HCT116 (cell line): ENCODE measurements around the gene MAGEA8. TPM values are rescaled to one million over a fixed set of nuclear protein-coding genes. Genes with fewer than 3 reads are reported as not detected.
"Not testable (repeated sequence)": the region's sequence is repeated elsewhere in the genome, so short reads cannot be mapped to it uniquely, and the experiment has no call there.

Source experiments
- ATAC-seq: fragments of 200-7000 bp; cut with Tn5 transposase; 2 replicates; pipeline ENCODE4 v1.9.1; 2020; ENCODE audit warnings: mild to moderate bottlenecking, moderate library complexity
- BruUV-seq: library from RNA; stranded (reverse); fragments of 400-500 nt; replicated peaks from 2 replicates; lab custom pipeline; 2021; lab: Mats Ljungman, UMichigan
- CTCF ChIA-PET: fragments of 300-600 bp; sonication (Branson Sonifier 250); formaldehyde crosslinking; loops from one replicate; lab custom pipeline; 2021; ENCODE audit warnings: antibody characterized with exemption; lab: Charles Lee
- POLR2A ChIA-PET: fragments of 300-600, 350-600 bp; sonication (Branson Sonifier 250); formaldehyde crosslinking; loops from one replicate; lab custom pipeline; 2021; ENCODE audit warnings: antibody characterized with exemption; lab: Charles Lee
- RAD21 ChIA-PET, 2 experiments: fragments of 300-600 bp; sonication (Branson Sonifier 250); formaldehyde crosslinking; loops; one replicate each; lab custom pipeline; 2023; ENCODE audit warnings: low total read pairs in 2 of 2; ENCODE audit not compliant: uncharacterized antibody in 2 of 2, unreplicated experiment in 2 of 2, low non-redundant PET in 1 of 2; lab: Charles Lee
- DNase-seq: peaks from one replicate; pipeline ENCODE4 v3.0.0-alpha.2; 2010; ENCODE audit warnings: low read depth, low spot score
- H2AFZ ChIP-seq: fragments of 200-600 bp; shearing (Covaris generic), sonication (generic); 2 replicates; pipeline ENCODE4 v1.6.1; 2017; ENCODE audit warnings: low read depth, mixed run types, mixed read lengths, antibody characterized with exemption, low read length; ENCODE audit not compliant: poor library complexity, severe bottlenecking
- H3K27ac ChIP-seq: 2 replicates; pipeline ENCODE4 v1.5.1; 2012; ENCODE audit warnings: low read depth, low read length
- H3K27me3 ChIP-seq: fragments of 200-600 bp; sonication (generic); 2 replicates; pipeline ENCODE4 v1.6.1; 2016; ENCODE audit warnings: mixed run types, low read length, mixed read lengths; ENCODE audit not compliant: insufficient read depth
- H3K36me3 ChIP-seq, 2 experiments: fragments of 200-500 bp in 1 of 2; fragments of 200-600 bp in 1 of 2; sonication (Bioruptor generic) in 1 of 2; sonication (generic) in 1 of 2; 2 replicates each; pipeline versions ENCODE4 v1.5.1 to v1.6.1; 2014 to 2016; ENCODE audit warnings: low read length in 2 of 2, inconsistent platforms in 1 of 2, mixed read lengths in 1 of 2, mixed run types in 1 of 2; ENCODE audit not compliant: insufficient read depth in 2 of 2, control insufficient read depth in 1 of 2
- H3K4me1 ChIP-seq, 2 experiments: fragments of 200-600 bp in 1 of 2; sonication (generic) in 1 of 2; 2 replicates each; pipeline versions ENCODE4 v1.5.1 to v1.6.1; 2012 to 2017; ENCODE audit warnings: low read length in 2 of 2, inconsistent platforms in 1 of 2, mild to moderate bottlenecking in 1 of 2, mixed read lengths in 1 of 2, mixed run types in 1 of 2, moderate library complexity in 1 of 2; ENCODE audit not compliant: insufficient read depth in 2 of 2, control insufficient read depth in 1 of 2
- H3K4me2 ChIP-seq: fragments of 200-600 bp; sonication (generic); 2 replicates; pipeline ENCODE4 v1.6.1; 2017; ENCODE audit warnings: mixed run types, low read length, mixed read lengths
- H3K4me3 ChIP-seq, 2 experiments: fragments of 200-600 bp in 1 of 2; sonication (generic) in 1 of 2; replicated peaks in 1 of 2; 2 replicates each; pipeline ENCODE4 v1.5.1; 2011 to 2016; ENCODE audit warnings: low read length in 2 of 2, control low read depth in 1 of 2, low read depth in 1 of 2, mild to moderate bottlenecking in 1 of 2, mixed read lengths in 1 of 2, mixed run types in 1 of 2
- H3K79me2 ChIP-seq: fragments of 200-600 bp; sonication (generic); 2 replicates; pipeline ENCODE4 v1.6.1; 2017; ENCODE audit warnings: mild to moderate bottlenecking, mixed run types, low read length, moderate library complexity, mixed read lengths; ENCODE audit not compliant: insufficient read depth
- H3K9ac ChIP-seq: fragments of 200-600 bp; sonication (generic); 2 replicates; pipeline ENCODE4 v1.6.1; 2016; ENCODE audit warnings: low read length, mixed read lengths
- H3K9me2 ChIP-seq: fragments of 200-600 bp; sonication (generic), shearing (Covaris generic); 2 replicates; pipeline ENCODE4 v1.6.1; 2017; ENCODE audit warnings: mixed run types, mild to moderate bottlenecking, moderate library complexity; ENCODE audit not compliant: insufficient read depth
- H3K9me3 ChIP-seq, 2 experiments: fragments of 200-500 bp in 1 of 2; fragments of 200-600 bp in 1 of 2; sonication (Bioruptor generic) in 1 of 2; sonication (generic) in 1 of 2; 2 replicates each; pipeline ENCODE4 v1.6.1; 2014 to 2017; ENCODE audit warnings: low read length in 2 of 2, mixed read lengths in 2 of 2, inconsistent platforms in 1 of 2, low read depth in 1 of 2, mild to moderate bottlenecking in 1 of 2, mixed run types in 1 of 2, moderate library complexity in 1 of 2; ENCODE audit not compliant: control insufficient read depth in 1 of 2, insufficient read depth in 1 of 2
- H4K20me1 ChIP-seq: fragments of 200-600 bp; sonication (generic), shearing (Covaris generic); 2 replicates; pipeline ENCODE4 v1.6.1; 2017; ENCODE audit warnings: mixed run types, mild to moderate bottlenecking, moderate library complexity; ENCODE audit not compliant: insufficient read depth
- ATF3 ChIP-seq: IDR thresholded peaks from 2 replicates; pipeline ENCODE4 v1.6.1; 2012
- CEBPB ChIP-seq: IDR thresholded peaks from 2 replicates; pipeline ENCODE4 v1.6.1; 2012; ENCODE audit warnings: low read depth
- EGR1 ChIP-seq: IDR thresholded peaks from 2 replicates; pipeline ENCODE4 v1.6.1; 2012; ENCODE audit warnings: low read depth
- ELF1 ChIP-seq: IDR thresholded peaks from 2 replicates; pipeline ENCODE4 v1.6.1; 2012; ENCODE audit warnings: low read depth, borderline replicate concordance
- SP1 ChIP-seq: IDR thresholded peaks from 2 replicates; pipeline ENCODE4 v1.6.1; 2012; ENCODE audit warnings: low read depth
- intact Hi-C: fragments of 100-400 bp; cut with micrococcal nuclease; formaldehyde crosslinking; loops from 2 replicates; pipeline ENCODE4 v1.10.0; 2022
- total RNA-seq: library from RNA; stranded (reverse); gene quantifications from one replicate; pipeline ENCODE4 v1.2.1, GENCODE V29; 2021; ENCODE audit not compliant: unreplicated experiment
- TF ChIP-seq, protein P1 (sequence below): IDR thresholded peaks from 2 replicates; pipeline ENCODE4 v1.6.1; 2011; ENCODE audit warnings: mild to moderate bottlenecking, low read length, moderate library complexity; ENCODE audit not compliant: insufficient replicate concordance; ENCODE audit errors: extremely low read depth

The MAGEA8 gene
- total RNA-seq, 1 experiment from 2014 or later, result not detected

DNA sequence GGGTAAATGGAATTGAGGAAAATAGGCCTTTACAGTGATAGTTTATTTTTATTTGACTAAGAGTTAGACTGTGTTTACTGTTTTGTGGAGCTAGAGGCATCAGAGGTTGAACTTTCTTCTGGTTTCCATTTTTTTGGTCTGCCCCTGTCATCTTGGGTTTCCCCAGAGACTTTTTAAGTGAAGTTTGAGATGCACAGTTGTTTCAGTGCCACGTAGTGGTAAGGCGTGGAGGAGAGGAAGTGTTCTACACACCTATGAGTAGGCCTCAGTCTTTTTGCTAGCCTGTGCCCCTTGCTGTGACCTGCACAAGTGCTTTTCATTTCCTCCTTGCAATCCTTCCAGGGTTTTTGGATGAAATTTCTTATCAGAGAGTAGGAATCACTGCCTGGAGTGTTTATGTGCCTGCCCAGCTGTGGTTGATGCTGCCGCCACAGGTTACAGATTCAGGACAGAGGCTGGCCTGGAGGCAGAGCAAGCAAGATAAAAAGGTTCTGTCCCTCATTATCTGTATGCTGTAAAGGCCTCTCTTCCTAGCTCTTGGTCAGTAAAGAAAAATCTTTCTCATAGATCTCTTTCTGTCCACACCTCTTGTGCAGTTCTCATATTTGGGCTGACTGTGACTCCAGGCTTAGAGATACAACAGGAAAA is 35.9 kb downstream of the MAGEA8 start:
- Histone ChIP-seq H4K20me1 (no peaks in the 10 kb centered on the region), H2AFZ (no peak overlapping the region), H3K4me3 (no peak overlapping the region), H3K9me2 (no peaks in the 10 kb centered on the region), H3K4me1 (no peaks in the 10 kb centered on the region), H3K9ac (no peak overlapping the region), H3K36me3 (no peaks in the 10 kb centered on the region), H3K9me3 (no peaks in the 10 kb centered on the region), H3K79me2 (no peaks in the 10 kb centered on the region), H3K27me3 (no peaks in the 10 kb centered on the region), H3K27ac (no peak overlapping the region), H3K4me2 (no peak overlapping the region)
- ChIA-PET CTCF (no interaction called here), RAD21 (no interaction called here), POLR2A (no interaction called here)
- DNase-seq (no peak), ATAC-seq (no peak)
- no TSS peak for BruUV-seq
- intact Hi-C loops, result no loop called here
- TF ChIP-seq, protein P1, sequence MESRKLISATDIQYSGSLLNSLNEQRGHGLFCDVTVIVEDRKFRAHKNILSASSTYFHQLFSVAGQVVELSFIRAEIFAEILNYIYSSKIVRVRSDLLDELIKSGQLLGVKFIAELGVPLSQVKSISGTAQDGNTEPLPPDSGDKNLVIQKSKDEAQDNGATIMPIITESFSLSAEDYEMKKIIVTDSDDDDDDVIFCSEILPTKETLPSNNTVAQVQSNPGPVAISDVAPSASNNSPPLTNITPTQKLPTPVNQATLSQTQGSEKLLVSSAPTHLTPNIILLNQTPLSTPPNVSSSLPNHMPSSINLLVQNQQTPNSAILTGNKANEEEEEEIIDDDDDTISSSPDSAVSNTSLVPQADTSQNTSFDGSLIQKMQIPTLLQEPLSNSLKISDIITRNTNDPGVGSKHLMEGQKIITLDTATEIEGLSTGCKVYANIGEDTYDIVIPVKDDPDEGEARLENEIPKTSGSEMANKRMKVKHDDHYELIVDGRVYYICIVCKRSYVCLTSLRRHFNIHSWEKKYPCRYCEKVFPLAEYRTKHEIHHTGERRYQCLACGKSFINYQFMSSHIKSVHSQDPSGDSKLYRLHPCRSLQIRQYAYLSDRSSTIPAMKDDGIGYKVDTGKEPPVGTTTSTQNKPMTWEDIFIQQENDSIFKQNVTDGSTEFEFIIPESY, result no peak
- TF ChIP-seq ELF1 (no peak), CEBPB (no peak), ATF3 (no peak), EGR1 (no peak), SP1 (no peak)

GRCh38 chrX:149923836-149924235 is 42.9 kb downstream of the MAGEA8 start:
- H3K4me2 ChIP-seq, H3K36me3 ChIP-seq, H3K9me3 ChIP-seq, ATAC-seq, intact Hi-C loops, DNase-seq, H3K4me1 ChIP-seq, H3K27ac ChIP-seq, H3K79me2 ChIP-seq, H2AFZ ChIP-seq, H3K4me3 ChIP-seq, H3K9ac ChIP-seq, H4K20me1 ChIP-seq, H3K27me3 ChIP-seq, BruUV-seq, CTCF ChIA-PET, H3K9me2 ChIP-seq, RAD21 ChIA-PET, POLR2A ChIA-PET: not testable (repeated sequence)

GRCh38 chrX:149924434-149924833 is 43.5 kb downstream of the MAGEA8 start:
- RAD21 ChIA-PET, BruUV-seq, ATAC-seq: not testable (repeated sequence)

More at GRCh38 chrX:149924434-149924833, 43.5 kb downstream of the MAGEA8 start:
- H3K9me2 ChIP-seq, intact Hi-C loops, CTCF ChIA-PET, DNase-seq, H3K79me2 ChIP-seq, H3K36me3 ChIP-seq, H3K27me3 ChIP-seq, H3K4me1 ChIP-seq, H4K20me1 ChIP-seq, H3K4me3 ChIP-seq, H3K4me2 ChIP-seq, POLR2A ChIA-PET, H3K9me3 ChIP-seq, H2AFZ ChIP-seq, H3K9ac ChIP-seq, H3K27ac ChIP-seq: not testable (repeated sequence)
